Keratinocyte (primary cell): ENCODE measurements around the gene TRPM1. TPM values are rescaled to one million over a fixed set of nuclear protein-coding genes. Genes with fewer than 3 reads are reported as not detected.

Experiments
- DNase-seq: peaks from one replicate; pipeline ENCODE4 v3.0.0-alpha.2; 2011; ENCODE audit warnings: low read depth, missing footprints, low spot score
- FAIRE-seq: peaks from 2 replicates; lab custom pipeline; 2011; peaks lifted over from hg19 to GRCh38; lab: Jason Lieb, UNC
- H2AFZ ChIP-seq: 2 replicates; pipeline ENCODE4 v1.6.0; 2012; ENCODE audit warnings: low read length, control low read depth, inconsistent platforms; ENCODE audit not compliant: control insufficient read depth
- H3K27ac ChIP-seq: 2 replicates; pipeline ENCODE4 v1.5.1; 2011; ENCODE audit warnings: low read length; ENCODE audit not compliant: control insufficient read depth, insufficient read depth
- H3K27me3 ChIP-seq: 3 replicates; pipeline ENCODE4 v1.6.0; 2011; ENCODE audit warnings: low read length; ENCODE audit not compliant: control insufficient read depth, insufficient read depth; ENCODE audit errors: extremely low read depth
- H3K36me3 ChIP-seq, 2 experiments: 2 replicates in 1 of 2; 3 replicates in 1 of 2; pipeline ENCODE4 v1.5.1; 2011; ENCODE audit warnings: low read length in 2 of 2, mild to moderate bottlenecking in 1 of 2; ENCODE audit not compliant: control insufficient read depth in 2 of 2, insufficient read depth in 2 of 2; ENCODE audit errors: extremely low read depth in 1 of 2
- H3K4me1 ChIP-seq: 3 replicates; pipeline ENCODE4 v1.5.1; 2011; ENCODE audit warnings: low read length; ENCODE audit not compliant: control insufficient read depth, insufficient read depth; ENCODE audit errors: extremely low read depth
- H3K4me2 ChIP-seq: 3 replicates; pipeline ENCODE4 v1.6.0; 2011; ENCODE audit warnings: low read depth, low read length; ENCODE audit not compliant: control insufficient read depth, insufficient read depth; ENCODE audit errors: extremely low read depth
- H3K4me3 ChIP-seq, 3 experiments: fragments of 200-600 bp in 1 of 3; sonication (generic) in 1 of 3; 2 replicates in 2 of 3; 3 replicates in 1 of 3; pipeline ENCODE4 v1.5.1; 2011 to 2016; ENCODE audit warnings: low read length in 3 of 3, mild to moderate bottlenecking in 3 of 3, control low read depth in 2 of 3, inconsistent platforms in 1 of 3, low read depth in 1 of 3, mixed read lengths in 1 of 3, mixed run types in 1 of 3, moderate library complexity in 1 of 3; ENCODE audit not compliant: control insufficient read depth in 2 of 3, insufficient read depth in 2 of 3; ENCODE audit errors: extremely low read depth in 1 of 3
- H3K79me2 ChIP-seq: 2 replicates; pipeline ENCODE4 v1.6.0; 2012; ENCODE audit warnings: low read length; ENCODE audit not compliant: control insufficient read depth, insufficient read depth
- H3K9ac ChIP-seq: 3 replicates; pipeline ENCODE4 v1.6.0; 2011; ENCODE audit warnings: low read length; ENCODE audit not compliant: control insufficient read depth, insufficient read depth; ENCODE audit errors: extremely low read depth
- H3K9me1 ChIP-seq: 3 replicates; pipeline ENCODE4 v1.6.0; 2011; ENCODE audit warnings: low read length; ENCODE audit not compliant: control insufficient read depth, insufficient read depth; ENCODE audit errors: extremely low read depth
- H3K9me3 ChIP-seq: 2 replicates; pipeline ENCODE4 v1.5.1; 2012; ENCODE audit warnings: low read depth, low read length; ENCODE audit not compliant: control insufficient read depth
- H4K20me1 ChIP-seq: 3 replicates; pipeline ENCODE4 v1.6.0; 2011; ENCODE audit warnings: low read length; ENCODE audit not compliant: control insufficient read depth, insufficient read depth; ENCODE audit errors: extremely low read depth
- EZH2 ChIP-seq: IDR thresholded peaks from one replicate; pipeline ENCODE4 v1.6.1; 2012; ENCODE audit warnings: inconsistent platforms, mild to moderate bottlenecking, low read length, moderate library complexity
- dilution Hi-C: fragments of 300-500 bp; cut with MboI; formaldehyde crosslinking; loops from one replicate; pipeline ENCODE4 v1.7.0; 2020; ENCODE audit warnings: low sequenced_read_pairs; ENCODE audit not compliant: extremely low pct_ligation_motif_present
- polyA plus RNA-seq, 5 experiments: library from polyadenylated mRNA; depleted of rRNA in 3 of 5; stranded (reverse) in 3 of 5; stranded (forward) in 1 of 5; unstranded in 1 of 5; fragments of >200 nt; gene quantifications; 1 replicate in 1 of 5; 2 replicates in 3 of 5; 3 replicates in 1 of 5; pipeline versions ENCODE4 v1.2.1 to v1.2.3, GENCODE V29; 2011 to 2012; ENCODE audit warnings: missing spikeins in 2 of 5, low read depth in 1 of 5, low replicate concordance in 1 of 5
- TF ChIP-seq, protein P1 (sequence below), 3 experiments: IDR thresholded peaks in 1 of 3; conservative IDR thresholded peaks in 1 of 3; optimal IDR thresholded peaks in 1 of 3; 2 replicates in 2 of 3; 3 replicates in 1 of 3; pipeline versions ENCODE3 to v1.5.1; 2011; ENCODE audit warnings: low read length in 3 of 3, mild to moderate bottlenecking in 3 of 3, moderate library complexity in 2 of 3, control low read depth in 1 of 3, inconsistent platforms in 1 of 3; ENCODE audit not compliant: insufficient read depth in 2 of 3; ENCODE audit errors: extremely low read depth in 1 of 3

The TRPM1 gene
- polyA plus RNA-seq, 1 donor (not counting 4 experiments of a cell fraction or from before 2014, with no cell fraction given) = 0.17 TPM

- FAIRE-seq (no peak), DNase-seq (no peak)
- Histone ChIP-seq H3K36me3 (peaks cover 3 to 9% of the 10 kb centered on the region in 2 experiments), H3K4me2 (no peak overlapping the region), H2AFZ (no peak overlapping the region), H3K9ac (no peak overlapping the region), H3K4me3 (no peak overlapping the region), H3K9me3 (no peaks in the 10 kb centered on the region), H3K27ac (no peak overlapping the region), H3K9me1 (no peaks in the 10 kb centered on the region), H3K27me3 (no peaks in the 10 kb centered on the region), H3K4me1 (no peaks in the 10 kb centered on the region), H4K20me1 (no peaks in the 10 kb centered on the region), H3K79me2 (peaks cover 26% of the 10 kb centered on the region)
- TF ChIP-seq EZH2 = no peak
- TF ChIP-seq, protein P1, sequence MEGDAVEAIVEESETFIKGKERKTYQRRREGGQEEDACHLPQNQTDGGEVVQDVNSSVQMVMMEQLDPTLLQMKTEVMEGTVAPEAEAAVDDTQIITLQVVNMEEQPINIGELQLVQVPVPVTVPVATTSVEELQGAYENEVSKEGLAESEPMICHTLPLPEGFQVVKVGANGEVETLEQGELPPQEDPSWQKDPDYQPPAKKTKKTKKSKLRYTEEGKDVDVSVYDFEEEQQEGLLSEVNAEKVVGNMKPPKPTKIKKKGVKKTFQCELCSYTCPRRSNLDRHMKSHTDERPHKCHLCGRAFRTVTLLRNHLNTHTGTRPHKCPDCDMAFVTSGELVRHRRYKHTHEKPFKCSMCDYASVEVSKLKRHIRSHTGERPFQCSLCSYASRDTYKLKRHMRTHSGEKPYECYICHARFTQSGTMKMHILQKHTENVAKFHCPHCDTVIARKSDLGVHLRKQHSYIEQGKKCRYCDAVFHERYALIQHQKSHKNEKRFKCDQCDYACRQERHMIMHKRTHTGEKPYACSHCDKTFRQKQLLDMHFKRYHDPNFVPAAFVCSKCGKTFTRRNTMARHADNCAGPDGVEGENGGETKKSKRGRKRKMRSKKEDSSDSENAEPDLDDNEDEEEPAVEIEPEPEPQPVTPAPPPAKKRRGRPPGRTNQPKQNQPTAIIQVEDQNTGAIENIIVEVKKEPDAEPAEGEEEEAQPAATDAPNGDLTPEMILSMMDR (optimal IDR thresholded peaks at IDR 0.05 in 1 of 3, IDR thresholded peaks at IDR 0.05 in 1 of 3, conservative IDR thresholded peaks at IDR 0.05 in 1 of 3; ENCODE audit: extremely low read depth in 1 of 3, insufficient read depth in 2 of 3, low read length in 3 of 3) = no peak
- dilution Hi-C loops = no loop called here
Observed at GRCh38 chr15:30978328-30978727, 123.2 kb downstream of the TRPM1 start.

DNA sequence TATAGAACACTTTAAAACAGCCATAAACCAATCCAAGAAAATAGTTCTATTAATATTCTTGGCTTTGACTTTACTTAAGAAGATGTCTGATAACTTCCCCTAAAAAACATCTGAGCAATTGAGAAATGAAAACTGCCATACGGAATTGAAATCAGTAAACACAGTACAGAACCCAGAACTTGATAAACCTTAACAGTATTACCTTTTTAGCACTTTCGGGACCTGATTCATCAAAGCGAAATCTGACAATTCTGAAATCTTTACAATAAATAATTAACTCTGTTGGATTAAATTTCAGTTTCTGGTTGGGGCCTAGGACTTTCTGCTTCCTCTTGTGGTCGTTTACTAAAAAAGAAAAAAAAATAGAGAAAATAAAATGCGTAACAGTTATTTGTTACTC, 127.4 kb downstream of the TRPM1 start:
- dilution Hi-C loops = no loop called here

More for the DNA sequence above, 127.4 kb downstream of the TRPM1 start:
- no peak for FAIRE-seq
- peaks cover 3 to 4% of the 10 kb centered on the region in 2 experiments for H3K36me3 ChIP-seq
- H3K4me1 ChIP-seq = peaks cover 8% of the 10 kb centered on the region
- no peak overlapping the region for H3K4me2 ChIP-seq
- H3K79me2 ChIP-seq = peaks cover 11% of the 10 kb centered on the region
- H4K20me1 ChIP-seq = no peaks in the 10 kb centered on the region
- no peak overlapping the region for H3K27ac ChIP-seq
- no peak overlapping the region for H3K4me3 ChIP-seq
- no peaks in the 10 kb centered on the region for H3K9me3 ChIP-seq
- no peaks in the 10 kb centered on the region for H3K9me1 ChIP-seq
- no peak for TF ChIP-seq EZH2
- TF ChIP-seq, protein P1 (optimal IDR thresholded peaks at IDR 0.05 in 1 of 3, IDR thresholded peaks at IDR 0.05 in 1 of 3, conservative IDR thresholded peaks at IDR 0.05 in 1 of 3; ENCODE audit: extremely low read depth in 1 of 3, insufficient read depth in 2 of 3, low read length in 3 of 3) = no peak
- H3K9ac ChIP-seq = no peak overlapping the region
- no peak overlapping the region for H2AFZ ChIP-seq
- no peak for DNase-seq
- H3K27me3 ChIP-seq = no peaks in the 10 kb centered on the region
